GM19035 (cell line): Measurements from ENCODE around the gene MTMR11.
A peak's percentile ranks its signal among the peaks of the same experiment; 100 is the strongest.
"Not testable (repeated sequence)": the region's sequence is repeated elsewhere in the genome, so short reads cannot be mapped to it uniquely, and the experiment has no call there.

Source experiments
- ATAC-seq: cut with Tn5 transposase; IDR thresholded peaks from one replicate; pipeline ENCODE4 v1.9.1; 2021; ENCODE audit not compliant: unreplicated experiment

Gene MTMR11

DNA sequence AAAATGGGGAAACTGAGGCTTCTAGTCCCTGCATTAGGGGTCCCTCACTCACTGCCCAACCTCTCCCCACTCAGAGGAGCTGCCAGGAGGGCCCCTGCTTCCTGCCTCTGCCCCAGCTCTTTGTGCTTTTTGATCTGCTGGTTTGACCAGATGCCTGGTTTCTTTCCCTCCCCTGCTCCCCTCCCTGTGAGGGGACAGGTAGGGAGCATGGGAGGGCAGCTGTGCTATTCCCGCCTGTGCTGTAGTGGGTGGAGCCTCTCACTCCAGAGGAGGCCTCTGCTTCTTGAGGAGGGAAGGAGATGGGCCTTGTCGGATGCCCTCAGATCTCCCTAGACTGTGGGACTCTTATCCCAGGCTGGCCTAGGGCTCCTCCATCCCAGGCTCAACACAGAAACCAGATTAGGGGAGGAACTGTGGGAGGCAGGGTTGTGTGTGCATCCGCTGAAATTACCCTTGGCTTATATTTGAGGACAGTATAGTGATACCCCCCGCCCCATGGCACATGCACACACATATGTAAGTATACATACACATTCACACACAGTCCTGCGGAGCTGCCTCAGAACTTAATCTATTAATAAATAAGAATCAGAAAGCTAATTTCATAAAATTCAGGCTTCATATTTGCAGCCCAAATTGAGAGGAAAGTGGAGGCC lies 32.7 kb downstream of the MTMR11 start:
- no peak for ATAC-seq

DNA sequence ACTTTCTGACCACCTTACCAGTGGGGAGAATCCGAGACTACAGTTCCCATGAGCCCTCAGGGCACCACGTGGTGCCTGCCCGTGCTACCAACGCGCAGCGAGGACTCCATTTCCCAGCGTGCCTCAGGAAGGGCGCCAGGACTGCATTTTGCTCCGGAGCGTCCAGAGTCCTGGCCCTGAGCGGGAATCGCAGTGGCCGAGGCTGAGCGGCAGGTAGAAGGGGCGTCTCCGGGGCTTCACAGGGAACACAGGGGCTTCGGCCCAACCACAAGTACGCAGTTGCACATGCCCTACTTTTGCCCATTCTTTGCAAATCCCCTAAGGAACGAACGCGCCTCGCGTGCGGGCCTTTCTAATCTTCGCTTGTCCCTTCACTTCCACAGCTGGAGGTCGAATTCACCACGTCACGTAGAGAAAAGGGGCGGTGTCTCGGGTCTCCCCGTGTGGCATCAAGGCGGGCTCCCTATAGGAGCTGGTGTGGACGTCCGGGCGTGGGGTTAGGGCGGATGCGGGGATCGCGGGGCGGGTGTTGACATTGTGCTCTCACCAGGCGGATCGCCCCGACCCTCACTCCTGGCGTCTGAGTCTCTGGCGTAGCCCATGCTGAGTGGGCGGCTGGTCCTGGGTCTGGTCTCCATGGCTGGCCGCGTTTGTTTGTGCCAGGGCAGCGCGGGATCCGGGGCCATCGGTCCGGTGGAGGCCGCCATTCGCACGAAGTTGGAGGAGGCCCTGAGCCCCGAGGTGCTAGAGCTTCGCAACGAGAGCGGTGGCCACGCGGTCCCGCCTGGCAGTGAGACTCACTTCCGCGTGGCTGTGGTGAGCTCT lies 37.0 kb downstream of the MTMR11 start, which contains the start of gene BOLA1:
Gene BOLA1, plus strand, starts transcription at position 109 of the 825 bp plus-strand sequence. Its CDS starts 492 bp downstream, at position 601.
- ATAC-seq = peak; percentile 89

DNA sequence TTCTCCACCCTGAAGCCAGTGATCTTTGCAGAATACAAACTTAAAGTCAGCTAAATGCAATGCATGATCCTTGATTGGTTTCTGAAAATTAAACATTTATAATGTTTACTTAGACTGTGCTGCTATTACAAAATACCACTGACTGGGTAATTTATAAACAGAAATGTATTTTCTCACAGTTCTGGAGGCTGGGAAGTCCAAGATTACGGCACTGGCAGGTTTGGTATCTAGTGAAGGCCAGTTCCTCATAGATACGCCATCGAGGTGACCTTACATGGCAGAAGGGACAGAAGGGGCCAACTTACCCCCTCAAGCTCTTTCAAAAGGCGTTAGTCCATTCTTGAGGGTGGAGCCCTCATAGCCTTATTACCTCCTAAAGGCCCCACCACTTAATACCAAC lies 40.1 kb downstream of the MTMR11 start:
- no peak for ATAC-seq

DNA sequence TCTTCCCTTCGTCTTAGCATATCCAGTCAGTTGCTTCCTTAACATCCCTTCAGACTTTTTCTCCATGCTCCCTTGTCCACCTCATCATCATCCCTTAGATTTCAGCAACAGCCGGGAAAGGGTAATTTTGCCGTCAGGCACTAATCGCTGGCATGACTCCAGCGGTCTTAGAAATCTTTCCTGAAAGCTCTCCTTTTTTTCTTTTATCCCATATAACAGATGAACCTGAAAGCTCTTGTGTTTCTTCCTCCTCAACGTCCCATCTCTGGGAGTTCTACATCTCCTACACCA lies 47.7 kb downstream of the MTMR11 start:
- no peak for ATAC-seq

DNA sequence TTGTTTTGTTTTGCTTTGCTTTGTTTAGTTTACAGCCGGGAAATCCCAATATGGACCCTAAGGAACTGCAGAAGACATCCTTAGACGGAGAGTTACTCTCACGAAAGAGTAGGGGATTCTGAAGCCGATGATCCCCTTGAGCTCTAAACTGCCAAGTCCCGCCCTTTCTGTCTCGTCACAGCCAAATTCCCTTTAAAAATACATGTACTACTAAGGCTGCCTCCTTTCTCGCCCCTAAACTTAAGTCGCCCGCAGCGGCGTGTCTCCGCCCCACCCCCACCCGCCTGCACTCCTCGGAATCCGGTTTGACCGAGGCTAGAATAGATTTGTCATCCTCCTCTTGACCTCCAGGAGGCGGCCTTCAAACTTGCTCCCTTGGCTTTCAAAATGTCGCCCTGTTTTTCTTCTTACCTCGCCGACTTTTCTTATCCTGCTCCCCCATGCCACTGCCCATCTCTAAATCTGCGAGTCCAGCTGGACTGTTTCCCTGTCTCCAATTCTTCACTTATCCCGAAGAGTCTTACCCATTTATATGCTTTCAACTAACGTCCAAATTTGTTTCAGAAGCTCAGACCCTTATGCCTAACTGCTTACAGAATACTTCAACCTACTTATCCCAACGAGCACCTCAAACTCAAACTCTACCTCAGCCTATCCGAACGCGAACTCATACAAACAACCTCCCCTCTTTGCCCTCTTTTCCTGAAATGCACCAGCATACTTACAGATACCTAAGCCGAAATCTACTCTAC lies 48.3 kb downstream of the MTMR11 start:
- ATAC-seq = peak; percentile 14

DNA sequence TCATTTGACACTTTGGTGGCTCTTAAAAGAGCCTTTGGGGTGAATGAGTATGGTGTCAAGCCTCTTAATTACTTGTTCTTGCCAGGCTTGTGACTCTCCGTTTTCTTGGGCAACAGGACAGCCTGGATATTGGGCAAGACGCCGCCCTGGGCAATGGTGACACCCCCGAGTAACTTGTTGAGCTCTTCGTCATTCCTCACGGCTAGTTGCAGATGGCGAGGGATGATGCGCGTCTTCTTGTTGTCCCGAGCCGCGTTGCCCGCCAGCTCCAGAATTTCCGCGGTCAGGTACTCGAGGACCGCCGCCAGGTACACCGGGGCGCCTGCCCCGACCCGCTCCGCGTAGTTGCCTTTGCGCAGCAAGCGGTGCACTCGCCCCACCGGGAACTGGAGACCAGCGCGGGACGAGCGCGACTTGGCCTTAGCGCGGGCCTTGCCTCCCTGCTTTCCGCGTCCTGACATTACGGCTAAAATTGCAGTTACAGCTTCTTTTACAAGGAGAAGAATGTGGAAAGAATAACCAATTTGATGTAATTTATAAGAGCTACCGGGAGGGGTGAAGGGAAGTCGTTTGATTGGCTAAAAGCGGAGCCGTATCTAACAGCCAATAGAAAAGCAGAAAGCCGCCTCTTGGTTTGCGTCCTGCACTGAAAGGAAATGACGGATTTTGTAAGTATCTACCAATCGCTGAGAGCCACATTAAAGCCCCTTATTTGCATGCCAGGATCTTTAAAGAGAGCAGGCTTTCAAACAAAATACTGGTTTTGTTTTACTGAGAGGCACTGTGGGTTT lies 49.0 kb downstream of the MTMR11 start:
- ATAC-seq = peak; percentile 50

DNA sequence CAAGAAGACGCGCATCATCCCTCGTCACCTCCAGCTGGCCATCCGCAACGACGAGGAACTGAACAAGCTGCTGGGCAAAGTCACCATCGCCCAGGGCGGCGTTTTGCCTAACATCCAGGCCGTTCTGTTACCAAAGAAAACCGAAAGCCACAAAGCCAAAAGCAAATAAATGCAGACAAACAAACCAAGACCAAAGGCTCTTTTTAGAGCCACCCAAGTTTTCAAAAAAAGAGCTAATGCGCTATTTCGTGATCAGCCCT lies 49.6 kb downstream of the MTMR11 start:
- not testable (repeated sequence) for ATAC-seq

DNA sequence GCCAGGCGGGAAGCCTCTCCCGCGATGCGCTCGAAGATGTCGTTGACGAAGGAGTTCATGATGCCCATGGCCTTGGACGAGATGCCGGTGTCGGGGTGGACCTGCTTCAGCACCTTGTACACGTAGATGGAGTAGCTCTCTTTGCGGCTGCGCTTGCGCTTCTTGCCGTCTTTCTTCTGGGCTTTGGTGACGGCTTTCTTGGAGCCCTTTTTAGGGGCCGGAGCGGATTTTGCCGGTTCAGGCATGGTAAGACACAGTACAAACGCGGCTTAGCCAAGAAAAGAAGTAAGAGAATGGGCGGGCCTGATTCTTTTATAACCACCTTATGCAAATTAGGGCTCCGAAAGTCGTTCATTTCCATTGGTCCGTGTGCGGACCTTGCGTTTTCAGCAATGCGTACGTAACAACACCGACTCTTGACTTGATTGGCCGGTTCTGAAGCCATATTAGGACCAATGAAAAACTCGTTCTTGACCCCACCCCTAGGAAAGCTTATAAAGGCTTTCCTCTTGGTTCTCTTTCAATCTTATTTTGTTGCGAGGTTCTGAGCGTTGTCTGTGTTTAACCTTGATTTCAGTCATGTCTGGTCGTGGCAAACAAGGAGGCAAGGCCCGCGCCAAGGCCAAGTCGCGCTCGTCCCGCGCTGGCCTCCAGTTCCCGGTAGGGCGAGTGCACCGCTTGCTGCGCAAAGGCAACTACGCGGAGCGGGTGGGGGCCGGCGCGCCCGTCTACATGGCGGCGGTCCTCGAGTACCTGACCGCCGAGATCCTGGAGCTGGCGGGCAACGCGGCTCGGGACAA lies 50.1 kb downstream of the MTMR11 start:
- ATAC-seq = peak; percentile 59

DNA sequence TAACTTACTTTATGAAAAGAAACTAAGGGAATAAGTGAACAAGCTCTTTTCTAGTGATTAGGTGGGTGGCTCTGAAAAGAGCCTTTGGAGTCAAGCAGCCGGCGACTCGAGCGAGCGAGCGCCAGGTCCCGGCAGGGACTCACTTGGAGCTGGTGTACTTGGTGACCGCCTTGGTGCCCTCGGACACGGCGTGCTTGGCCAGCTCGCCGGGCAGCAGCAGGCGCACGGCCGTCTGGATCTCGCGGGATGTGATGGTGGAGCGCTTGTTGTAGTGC lies 50.6 kb downstream of the MTMR11 start:
- ATAC-seq = not testable (repeated sequence)

DNA sequence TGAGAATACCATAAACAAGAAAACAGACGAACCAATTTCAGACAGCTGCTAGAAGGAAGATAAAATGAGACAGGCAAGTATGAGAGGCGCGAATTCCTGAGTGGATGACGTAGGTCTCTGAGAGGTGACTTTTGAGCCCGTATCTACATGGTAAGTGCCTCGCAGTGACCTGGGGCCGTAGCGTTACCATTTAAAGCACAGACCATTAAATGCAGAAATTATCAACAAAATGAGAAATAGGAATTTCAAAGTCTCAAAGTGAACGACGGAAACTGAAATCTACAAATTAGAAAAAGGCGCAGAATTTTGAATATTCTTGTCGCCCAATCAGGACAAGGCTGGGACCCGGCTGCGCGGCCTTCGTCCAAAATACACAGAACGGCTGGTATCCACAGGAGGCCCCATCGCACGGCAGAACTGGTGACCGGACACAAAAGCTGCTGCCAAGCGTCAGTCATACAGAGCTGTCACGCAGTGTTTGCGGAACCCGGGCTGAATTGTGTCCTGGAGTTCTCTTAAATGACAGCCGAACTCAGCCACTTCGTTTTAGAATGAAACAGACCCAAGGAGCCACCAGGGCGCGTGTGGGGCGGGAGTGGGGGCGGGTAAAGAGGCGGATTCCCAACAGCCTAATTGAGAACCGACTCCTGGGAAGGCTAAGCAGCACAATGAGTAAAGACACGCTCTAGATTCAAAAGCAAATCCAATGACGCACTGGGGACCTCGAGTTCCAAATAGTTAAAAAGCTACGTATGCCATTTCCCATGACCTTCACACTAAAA lies 51.1 kb downstream of the MTMR11 start:
- no peak for ATAC-seq

DNA sequence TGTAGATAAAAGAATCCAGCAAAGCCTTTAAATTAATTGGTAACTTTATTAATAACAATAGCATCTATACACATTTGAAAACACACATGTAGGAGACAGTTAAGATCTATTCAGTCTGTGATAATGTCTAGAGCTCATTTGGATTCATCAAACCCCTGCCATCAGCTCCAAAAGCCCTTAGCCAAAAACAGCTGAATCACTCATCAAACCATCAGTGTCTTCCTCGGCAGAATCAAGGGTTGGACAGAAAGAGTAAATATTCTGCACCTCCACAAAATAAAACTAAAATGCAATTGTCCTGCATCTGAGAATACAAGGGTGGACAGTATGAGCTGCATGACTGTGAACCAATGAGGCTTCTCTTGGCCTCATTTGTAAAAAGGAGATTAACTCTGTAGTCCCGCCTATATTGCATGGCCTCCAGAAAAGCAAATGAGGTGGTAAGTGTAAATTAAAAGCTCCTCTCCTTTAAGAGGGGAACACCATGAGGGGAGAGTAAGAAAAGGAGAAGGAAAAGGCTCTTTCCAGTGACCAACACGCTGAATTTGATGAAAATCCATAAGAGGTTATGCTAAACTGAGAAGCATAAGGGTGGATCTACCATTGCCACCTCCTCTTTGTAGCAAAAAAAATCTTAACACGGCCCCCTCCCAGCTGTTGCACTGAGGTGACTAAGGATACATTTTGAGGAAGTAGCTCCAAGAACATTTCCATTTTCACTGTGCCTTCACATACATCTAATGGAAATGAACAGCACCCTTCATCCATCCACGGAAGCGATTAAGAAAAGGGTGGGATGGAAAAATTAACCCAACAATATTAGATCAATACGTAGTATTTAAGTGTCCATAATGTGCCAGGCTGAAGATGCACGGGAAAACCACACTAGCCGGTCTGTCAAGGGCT lies 52.0 kb downstream of the MTMR11 start:
- no peak for ATAC-seq

DNA sequence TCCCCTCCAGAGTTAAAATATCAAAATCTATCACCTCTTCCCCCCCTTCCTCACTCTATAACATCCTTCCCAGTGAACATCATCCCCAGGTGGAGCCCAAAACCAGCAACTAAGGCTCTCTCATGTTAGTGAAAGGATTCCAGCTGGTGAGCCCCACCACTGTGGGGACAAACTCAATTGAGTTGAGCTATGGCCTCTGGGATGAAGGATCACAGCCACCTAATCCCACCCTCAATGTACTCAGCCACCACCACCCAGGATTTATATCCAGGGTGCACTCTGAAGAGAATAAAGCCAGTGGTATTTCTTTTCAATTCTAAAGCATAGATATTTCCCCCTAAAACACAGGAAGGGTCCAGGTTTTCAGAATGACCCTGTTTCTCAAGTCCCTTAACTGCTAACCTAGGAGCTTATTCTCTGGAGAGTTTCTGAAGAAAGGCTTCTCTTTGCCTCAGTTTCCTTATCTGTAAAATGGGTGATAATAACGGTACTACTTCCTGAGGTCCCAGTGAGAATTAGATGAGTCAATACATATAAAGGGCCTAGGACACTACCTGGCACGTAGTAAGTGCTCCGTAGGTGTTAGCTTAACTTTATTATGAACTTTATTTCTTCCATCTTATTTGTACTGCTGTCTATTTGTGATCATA lies 53.0 kb downstream of the MTMR11 start:
- no peak for ATAC-seq

DNA sequence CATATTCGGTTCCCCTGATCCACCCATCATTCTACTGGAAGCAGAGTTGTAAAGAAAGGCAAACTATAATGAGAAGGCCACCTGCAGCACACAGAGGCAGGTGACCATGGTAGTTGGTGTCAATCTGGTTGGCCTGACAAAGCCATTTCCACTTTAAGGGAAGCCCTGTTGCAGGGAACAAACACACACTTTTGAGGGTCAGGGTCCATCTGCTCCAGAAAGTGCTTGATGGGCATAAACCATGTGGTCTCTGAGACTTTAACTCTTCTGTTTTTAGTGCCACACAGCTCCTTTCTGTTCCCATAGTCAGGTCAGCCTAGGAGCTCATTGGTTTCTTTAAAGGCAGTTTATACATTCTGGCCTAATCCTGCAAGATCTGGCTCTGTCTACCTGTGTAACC lies 54.8 kb downstream of the MTMR11 start:
- no peak for ATAC-seq

DNA sequence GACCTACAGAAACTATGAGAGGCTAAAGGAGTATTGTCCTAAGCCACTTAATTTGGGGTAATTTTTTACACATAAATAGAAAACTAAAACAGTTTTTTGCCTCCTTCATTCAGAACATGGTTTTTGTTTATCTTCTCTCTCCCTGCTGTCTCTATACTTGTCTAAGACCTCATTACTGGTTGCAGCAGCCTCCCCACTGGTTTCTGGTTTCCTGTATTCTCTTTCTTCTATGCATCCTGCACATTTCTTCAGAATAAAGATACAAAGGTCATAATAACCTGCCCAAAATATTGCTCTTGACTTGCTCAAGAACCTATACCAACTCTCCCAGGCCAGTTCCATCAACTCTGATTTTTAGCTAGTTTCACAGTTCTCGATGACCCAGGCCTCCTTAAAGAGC lies 57.1 kb downstream of the MTMR11 start:
- ATAC-seq = no peak
